Liver (tissue), 3 donors: ENCODE results near the gene PSME2.

Source experiments
- ATF3 ChIP-seq: IDR thresholded peaks from 2 replicates; pipeline ENCODE4 v1.6.1; 2016; ENCODE audit warnings: antibody characterized with exemption
- CTCF ChIP-seq: fragments of 150-350 bp; IDR thresholded peaks from 2 replicates; pipeline ENCODE4 v1.5.1; 2017; ENCODE audit warnings: improper control_type of control experiment, low read depth, low read length; ENCODE audit not compliant: missing input control
- EGR1 ChIP-seq, 2 donors: IDR thresholded peaks; 2 replicates each; pipeline ENCODE4 v1.6.1; 2016 to 2018; ENCODE audit warnings: antibody characterized with exemption in 2 of 2, low read depth in 2 of 2
- GABPA ChIP-seq, 2 donors: IDR thresholded peaks in 1 of 2; conservative IDR thresholded peaks in 1 of 2; 2 replicates each; pipeline ENCODE4 v1.6.1; 2016; ENCODE audit warnings: antibody characterized with exemption in 2 of 2, mild to moderate bottlenecking in 1 of 2, moderate library complexity in 1 of 2
- JUND ChIP-seq, 2 donors: IDR thresholded peaks; 2 replicates each; pipeline ENCODE4 v1.6.1; 2016; ENCODE audit warnings: antibody characterized with exemption in 2 of 2
- MAX ChIP-seq: IDR thresholded peaks from 2 replicates; pipeline ENCODE4 v1.6.1; 2016; ENCODE audit warnings: antibody characterized with exemption
- RAD21 ChIP-seq, 2 donors: IDR thresholded peaks; 2 replicates each; pipeline ENCODE4 v1.6.1; 2016; ENCODE audit warnings: antibody characterized with exemption in 2 of 2, mild to moderate bottlenecking in 2 of 2
- REST ChIP-seq: IDR thresholded peaks from 2 replicates; pipeline ENCODE4 v1.6.1; 2016; ENCODE audit warnings: antibody characterized with exemption, mild to moderate bottlenecking
- RXRA ChIP-seq, 2 donors: IDR thresholded peaks; 2 replicates each; pipeline ENCODE4 v1.6.1; 2017 to 2018; ENCODE audit warnings: antibody characterized with exemption in 2 of 2, mild to moderate bottlenecking in 1 of 2
- TAF1 ChIP-seq: conservative IDR thresholded peaks from 2 replicates; pipeline ENCODE4 v1.6.1; 2016; ENCODE audit warnings: antibody characterized with exemption, mild to moderate bottlenecking
- YY1 ChIP-seq: IDR thresholded peaks from 2 replicates; pipeline ENCODE4 v1.6.1; 2016; ENCODE audit warnings: antibody characterized with exemption, mild to moderate bottlenecking
- ZBTB33 ChIP-seq: IDR thresholded peaks from 2 replicates; pipeline ENCODE4 v1.6.1; 2016; ENCODE audit warnings: antibody characterized with exemption
- donor health status: healthy.
- donor health status: healthy.

- TF ChIP-seq CTCF (no peak), REST (no peak), ZBTB33 (no peak), RXRA (IDR thresholded peaks at IDR 0.05) (no peak), MAX (no peak), RAD21 (IDR thresholded peaks at IDR 0.05) (no peak), YY1 (no peak), ATF3 (no peak), EGR1 (IDR thresholded peaks at IDR 0.05; ENCODE audit: low read depth in 2 of 2) (no peak), GABPA (IDR thresholded peaks at IDR 0.05 in 1 of 2, conservative IDR thresholded peaks at IDR 0.05 in 1 of 2) (no peak), JUND (IDR thresholded peaks at IDR 0.05) (no peak), TAF1 (no peak)
These were observed 25.2 kb downstream of the PSME2 start for GRCh38 chr14:24121210-24121609.
